Keratinocyte (primary cell): ENCODE data around the gene ZNF205.

Source experiments
- CTCF ChIP-seq, 3 experiments: IDR thresholded peaks in 1 of 3; conservative IDR thresholded peaks in 1 of 3; optimal IDR thresholded peaks in 1 of 3; 2 replicates in 2 of 3; 3 replicates in 1 of 3; pipeline versions ENCODE3 to v1.5.1; 2011; ENCODE audit warnings: low read length in 3 of 3, mild to moderate bottlenecking in 3 of 3, moderate library complexity in 2 of 3, control low read depth in 1 of 3, inconsistent platforms in 1 of 3; ENCODE audit not compliant: insufficient read depth in 2 of 3; ENCODE audit errors: extremely low read depth in 1 of 3
- EZH2 ChIP-seq: IDR thresholded peaks from one replicate; pipeline ENCODE4 v1.6.1; 2012; ENCODE audit warnings: inconsistent platforms, mild to moderate bottlenecking, low read length, moderate library complexity

- TF ChIP-seq CTCF (optimal IDR thresholded peaks at IDR 0.05 in 1 of 3, IDR thresholded peaks at IDR 0.05 in 1 of 3, conservative IDR thresholded peaks at IDR 0.05 in 1 of 3; ENCODE audit: extremely low read depth in 1 of 3, insufficient read depth in 2 of 3, low read length in 3 of 3) (no peak), EZH2 (no peak)
Observed at GRCh38 chr16:3140603-3141427, 28.4 kb downstream of the ZNF205 start.
